Measurements from ENCODE around the gene ATP1B1. TPM values are rescaled to one million over a fixed set of nuclear protein-coding genes. Genes with fewer than 3 reads are reported as not detected.
A peak's percentile ranks its signal among the peaks of the same experiment; 100 is the strongest.

Gene ATP1B1
- polyA plus RNA-seq, 1 donor (not counting 4 experiments of a cell fraction or from before 2014, with no cell fraction given), result 30.0 TPM

GRCh38 chr1:169133228-169133576 lies 26.7 kb downstream of the ATP1B1 start:
- Histone ChIP-seq H3K9me1 (ENCODE audit: control insufficient read depth, extremely low read depth, insufficient read depth, low read length) (no peaks in the 10 kb centered on the region), H3K27ac (ENCODE audit: control insufficient read depth, insufficient read depth, low read length) (no peak overlapping the region), H3K9me3 (ENCODE audit: control insufficient read depth, low read depth, low read length) (no peaks in the 10 kb centered on the region), H3K79me2 (ENCODE audit: control insufficient read depth, insufficient read depth, low read length) (no peaks in the 10 kb centered on the region), H3K27me3 (ENCODE audit: control insufficient read depth, extremely low read depth, insufficient read depth, low read length) (no peaks in the 10 kb centered on the region), H3K9ac (ENCODE audit: control insufficient read depth, extremely low read depth, insufficient read depth, low read length) (no peak overlapping the region), H2AFZ (ENCODE audit: control insufficient read depth, low read length) (no peak overlapping the region), H3K4me3 (ENCODE audit: control insufficient read depth in 2 of 3, extremely low read depth in 1 of 3, insufficient read depth in 2 of 3, low read depth in 1 of 3, low read length in 3 of 3) (no peak overlapping the region), H3K4me1 (ENCODE audit: control insufficient read depth, extremely low read depth, insufficient read depth, low read length) (peaks cover 9% of the 10 kb centered on the region), H3K4me2 (ENCODE audit: control insufficient read depth, extremely low read depth, insufficient read depth, low read depth, low read length) (no peak overlapping the region), H3K36me3 (ENCODE audit: control insufficient read depth in 2 of 2, extremely low read depth in 1 of 2, insufficient read depth in 2 of 2, low read length in 2 of 2) (peaks cover 0 to 3% of the 10 kb centered on the region in 2 experiments), H4K20me1 (ENCODE audit: control insufficient read depth, extremely low read depth, insufficient read depth, low read length) (no peaks in the 10 kb centered on the region)
- TF ChIP-seq EZH2 (IDR thresholded peaks at IDR 0.05; ENCODE audit: low read length), result no peak
- TF ChIP-seq CTCF (optimal IDR thresholded peaks at IDR 0.05 in 1 of 3, IDR thresholded peaks at IDR 0.05 in 1 of 3, conservative IDR thresholded peaks at IDR 0.05 in 1 of 3; ENCODE audit: extremely low read depth in 1 of 3, insufficient read depth in 2 of 3, low read length in 3 of 3), result no peak
- dilution Hi-C loops (cut with MboI; ENCODE audit: extremely low pct_ligation_motif_present, low sequenced_read_pairs), result no loop called here
- DNase-seq (ENCODE audit: low read depth, low spot score) (no peak), FAIRE-seq (no peak)

- Histone ChIP-seq H3K4me3 (ENCODE audit: control insufficient read depth in 2 of 3, extremely low read depth in 1 of 3, insufficient read depth in 2 of 3, low read depth in 1 of 3, low read length in 3 of 3) (no peak overlapping the region), H3K9me3 (ENCODE audit: control insufficient read depth, low read depth, low read length) (no peaks in the 10 kb centered on the region), H3K79me2 (ENCODE audit: control insufficient read depth, insufficient read depth, low read length) (no peaks in the 10 kb centered on the region), H3K4me1 (ENCODE audit: control insufficient read depth, extremely low read depth, insufficient read depth, low read length) (peaks cover 9% of the 10 kb centered on the region), H2AFZ (ENCODE audit: control insufficient read depth, low read length) (no peak overlapping the region), H3K9me1 (ENCODE audit: control insufficient read depth, extremely low read depth, insufficient read depth, low read length) (no peaks in the 10 kb centered on the region), H3K36me3 (ENCODE audit: control insufficient read depth in 2 of 2, extremely low read depth in 1 of 2, insufficient read depth in 2 of 2, low read length in 2 of 2) (peaks cover 0 to 3% of the 10 kb centered on the region in 2 experiments), H3K27ac (ENCODE audit: control insufficient read depth, insufficient read depth, low read length) (no peak overlapping the region), H3K4me2 (ENCODE audit: control insufficient read depth, extremely low read depth, insufficient read depth, low read depth, low read length) (no peak overlapping the region), H3K9ac (ENCODE audit: control insufficient read depth, extremely low read depth, insufficient read depth, low read length) (no peak overlapping the region), H4K20me1 (ENCODE audit: control insufficient read depth, extremely low read depth, insufficient read depth, low read length) (no peaks in the 10 kb centered on the region), H3K27me3 (ENCODE audit: control insufficient read depth, extremely low read depth, insufficient read depth, low read length) (no peaks in the 10 kb centered on the region)
- dilution Hi-C loops (cut with MboI; ENCODE audit: extremely low pct_ligation_motif_present, low sequenced_read_pairs), result no loop called here
- peak; percentile 9 for FAIRE-seq
- no peak for DNase-seq (ENCODE audit: low read depth, low spot score)
- TF ChIP-seq EZH2 (IDR thresholded peaks at IDR 0.05; ENCODE audit: low read length) (no peak), CTCF (optimal IDR thresholded peaks at IDR 0.05 in 1 of 3, IDR thresholded peaks at IDR 0.05 in 1 of 3, conservative IDR thresholded peaks at IDR 0.05 in 1 of 3; ENCODE audit: extremely low read depth in 1 of 3, insufficient read depth in 2 of 3, low read length in 3 of 3) (peak in 1 of 3 experiments; percentile 12)
These were observed 27.5 kb downstream of the ATP1B1 start for GRCh38 chr1:169133801-169134502.
